Placental pericyte (primary cell): ENCODE measurements around the gene DGKI. TPM values are rescaled to one million over a fixed set of nuclear protein-coding genes. Genes with fewer than 3 reads are reported as not detected.

Experiments
- small RNA-seq: library from RNA; depleted of rRNA; stranded (forward); fragments of <200 nt; gene quantifications from one replicate; pipeline ENCODE3, GENCODE V24; 2012; ENCODE audit warnings: low replicate concordance
- total RNA-seq: library from RNA; depleted of rRNA; stranded (reverse); fragments of >200 nt; gene quantifications from 2 replicates; pipeline ENCODE4 v1.2.3, GENCODE V29; 2012

DGKI gene
- 2.6 and 10.0 TPM in 2 replicates for total RNA-seq

GRCh38 chr7:137846827-137847567, at the start of gene DGKI:
Gene DGKI (minus strand): TSS chr7:137846974.

DNA sequence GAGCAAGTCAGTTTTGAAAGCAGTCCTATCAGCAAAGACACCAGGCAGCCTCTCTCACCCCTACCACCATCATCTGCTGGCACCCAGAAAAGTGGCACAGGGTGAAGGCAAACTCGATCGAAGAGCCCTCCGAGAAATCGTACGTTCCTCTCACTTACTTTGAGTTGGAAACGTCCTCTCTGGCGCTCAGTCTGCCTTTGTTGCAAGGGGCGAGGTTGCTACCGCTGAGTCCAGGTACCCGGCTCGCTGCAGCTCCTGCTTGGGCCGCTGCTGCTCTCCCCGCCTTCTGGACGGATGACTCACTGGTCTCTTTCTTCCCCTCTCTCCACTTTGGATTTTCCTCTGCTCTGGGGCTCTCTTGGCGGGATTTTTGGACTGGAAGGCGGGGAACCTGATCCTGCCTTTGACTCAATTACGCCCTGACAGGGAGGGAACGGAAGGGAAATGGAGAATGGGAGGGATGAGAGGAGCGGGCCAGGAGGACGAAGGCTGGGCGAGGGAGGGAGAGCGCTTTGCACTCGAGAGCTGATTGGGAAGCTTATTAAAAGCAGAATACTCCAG, 503.4 kb downstream of the DGKI start, which contains the start of gene PTN:
PTN (minus strand) TSS at position 453 of the 561 bp plus-strand sequence. CDS start 88,760 bp downstream, outside the sequence.

Small RNAs within 50 kb of the gene (small RNA-seq; reads per million reads assigned to genes)
- 9.2 reads per million, percentile 94 among the genes with 10 or more reads in this experiment for gene AC090498.1

Other genes starting within 250 kb of the DGKI start
- 41.1 and 82.8 TPM in 2 replicates for gene CREB3L2, start 155.1 kb upstream of the DGKI start, total RNA-seq
- not detected in 2 replicates for gene AKR1D1, start 229.5 kb upstream of the DGKI start, total RNA-seq